HepG2 (cell line): Measurements from ENCODE around the gene CHN2. TPM values are rescaled to one million over a fixed set of nuclear protein-coding genes. Genes with fewer than 3 reads are reported as not detected.

Experiments
- EHMT2 ChIP-seq: fragments of 200-600 bp; sonication (generic); IDR thresholded peaks from 2 replicates; pipeline ENCODE4 v1.7.0; 2017; ENCODE audit warnings: antibody characterized with exemption, low read depth, low read length, borderline replicate concordance
- HDAC2 ChIP-seq: sonication (generic); formaldehyde crosslinking; IDR thresholded peaks from 2 replicates; pipeline ENCODE4 v1.4.0; 2020; ENCODE audit warnings: missing genetic modification reagents
- HNF4A ChIP-seq: sonication (generic); formaldehyde crosslinking; IDR thresholded peaks from 2 replicates; pipeline ENCODE4 v1.4.0; 2020; ENCODE audit warnings: missing genetic modification reagents
- KDM4B ChIP-seq: sonication (generic); formaldehyde crosslinking; IDR thresholded peaks from 2 replicates; pipeline ENCODE4 v1.4.0; 2020; ENCODE audit warnings: missing genetic modification reagents
- RCOR2 ChIP-seq: IDR thresholded peaks from 2 replicates; pipeline ENCODE4 v1.6.1; 2016; ENCODE audit warnings: missing biosample characterization, missing genetic modification reagents
- RNF2 ChIP-seq: fragments of 450-650 bp; conservative IDR thresholded peaks from 2 replicates; pipeline ENCODE4 v1.6.1; 2016; ENCODE audit warnings: low read depth
- ZBTB8A ChIP-seq: sonication (generic); formaldehyde crosslinking; IDR thresholded peaks from 2 replicates; pipeline ENCODE4 v1.4.0; 2020; ENCODE audit warnings: mild to moderate bottlenecking, low read depth, missing genetic modification reagents, borderline replicate concordance
- ZNF296 ChIP-seq: sonication (generic); formaldehyde crosslinking; conservative IDR thresholded peaks from 2 replicates; pipeline ENCODE4 v1.5.0; 2020; ENCODE audit warnings: mild to moderate bottlenecking, missing genetic modification reagents
- ZNF629 ChIP-seq: sonication (generic); formaldehyde crosslinking; conservative IDR thresholded peaks from 2 replicates; pipeline ENCODE4 v1.5.0; 2020; ENCODE audit warnings: missing genetic modification reagents
- ZNF775 ChIP-seq: sonication (generic); formaldehyde crosslinking; IDR thresholded peaks from 2 replicates; pipeline ENCODE4 v1.4.0; 2020; ENCODE audit warnings: missing genetic modification reagents, mild to moderate bottlenecking, moderate library complexity, borderline replicate concordance
- ZSCAN25 ChIP-seq: sonication (generic); formaldehyde crosslinking; IDR thresholded peaks from 2 replicates; pipeline ENCODE4 v1.8.0; 2022; ENCODE audit warnings: mild to moderate bottlenecking, missing genetic modification reagents
- polyA plus RNA-seq, 8 experiments: library from polyadenylated mRNA; depleted of rRNA in 3 of 8; stranded (reverse) in 7 of 8; unstranded in 1 of 8; fragments of >200 nt; fragmentation: Illumina TruSeq in 4 of 8; extraction: Trizol in 4 of 8; gene quantifications; 2 replicates each; pipeline versions ENCODE4 v1.2.1 to v1.2.3, GENCODE V29; 2011 to 2016; ENCODE audit warnings: low read depth in 4 of 8, missing spikeins in 1 of 8, mixed read lengths in 1 of 8; ENCODE audit not compliant: insufficient read depth in 1 of 8
- total RNA-seq, 5 experiments: library from RNA; depleted of rRNA; stranded (reverse); fragments of >200 nt; fragmentation: Illumina TruSeq; extraction: Trizol; gene quantifications; 2 replicates each; pipeline ENCODE4 v1.2.3, GENCODE V29; 2016; ENCODE audit warnings: low read depth in 1 of 5
- TF ChIP-seq, protein P1 (sequence below), 2 experiments: sonication (generic) in 1 of 2; formaldehyde crosslinking in 1 of 2; IDR thresholded peaks; 2 replicates each; pipeline versions ENCODE4 v1.6.1 to v1.9.0; 2014 to 2022; ENCODE audit warnings: antibody characterized with exemption in 1 of 2, borderline replicate concordance in 1 of 2, inconsistent platforms in 1 of 2, low read depth in 1 of 2, missing genetic modification reagents in 1 of 2
- TF ChIP-seq, protein P2 (sequence below): sonication (generic); formaldehyde crosslinking; IDR thresholded peaks from 2 replicates; pipeline ENCODE4 v1.4.0; 2020; ENCODE audit warnings: mild to moderate bottlenecking, missing genetic modification reagents
- TF ChIP-seq, protein P3 (sequence below): sonication (generic); formaldehyde crosslinking; IDR thresholded peaks from 2 replicates; pipeline ENCODE4 v1.5.0; 2020; ENCODE audit warnings: missing genetic modification reagents
- TF ChIP-seq, protein P4 (sequence below): sonication (generic); formaldehyde crosslinking; IDR thresholded peaks from 2 replicates; pipeline ENCODE4 v1.5.0; 2020; ENCODE audit warnings: mild to moderate bottlenecking, missing genetic modification reagents
- TF ChIP-seq, protein P5 (sequence below): sonication (generic); formaldehyde crosslinking; conservative IDR thresholded peaks from 2 replicates; pipeline ENCODE4 v1.4.0; 2020; ENCODE audit warnings: mild to moderate bottlenecking, missing genetic modification reagents, moderate library complexity

CHN2 gene
- total and polyA plus RNA-seq, 2 of the 13 experiments (the other 11 are each of a cell fraction or from before 2014, with no cell fraction given) = 23.5 to 30.5 TPM

DNA sequence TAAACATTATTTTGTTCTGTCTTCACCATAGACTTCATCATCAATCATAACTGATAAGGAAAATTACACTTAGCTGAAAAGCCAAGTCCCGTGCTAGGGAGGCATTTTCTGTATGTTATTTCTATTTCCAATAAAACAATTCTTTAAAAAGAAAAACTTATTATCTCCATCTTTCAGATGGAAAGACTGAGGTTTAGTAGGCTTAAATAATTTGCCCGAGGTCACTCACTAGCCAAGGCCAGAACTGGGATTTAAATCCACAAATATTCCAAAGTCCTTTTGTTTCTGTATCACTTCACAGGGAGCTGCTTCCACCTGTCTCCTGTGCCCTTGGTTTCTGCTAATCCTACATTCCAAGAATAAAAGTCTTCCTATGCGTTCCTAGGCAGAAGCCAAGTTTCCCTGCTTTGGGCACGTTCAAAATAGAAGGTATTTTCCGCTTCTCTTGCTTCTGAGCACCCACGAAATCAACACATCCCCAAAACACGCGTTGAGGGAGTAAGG lies 49.0 kb upstream of the CHN2 start (continued):
- TF ChIP-seq, protein P1, sequence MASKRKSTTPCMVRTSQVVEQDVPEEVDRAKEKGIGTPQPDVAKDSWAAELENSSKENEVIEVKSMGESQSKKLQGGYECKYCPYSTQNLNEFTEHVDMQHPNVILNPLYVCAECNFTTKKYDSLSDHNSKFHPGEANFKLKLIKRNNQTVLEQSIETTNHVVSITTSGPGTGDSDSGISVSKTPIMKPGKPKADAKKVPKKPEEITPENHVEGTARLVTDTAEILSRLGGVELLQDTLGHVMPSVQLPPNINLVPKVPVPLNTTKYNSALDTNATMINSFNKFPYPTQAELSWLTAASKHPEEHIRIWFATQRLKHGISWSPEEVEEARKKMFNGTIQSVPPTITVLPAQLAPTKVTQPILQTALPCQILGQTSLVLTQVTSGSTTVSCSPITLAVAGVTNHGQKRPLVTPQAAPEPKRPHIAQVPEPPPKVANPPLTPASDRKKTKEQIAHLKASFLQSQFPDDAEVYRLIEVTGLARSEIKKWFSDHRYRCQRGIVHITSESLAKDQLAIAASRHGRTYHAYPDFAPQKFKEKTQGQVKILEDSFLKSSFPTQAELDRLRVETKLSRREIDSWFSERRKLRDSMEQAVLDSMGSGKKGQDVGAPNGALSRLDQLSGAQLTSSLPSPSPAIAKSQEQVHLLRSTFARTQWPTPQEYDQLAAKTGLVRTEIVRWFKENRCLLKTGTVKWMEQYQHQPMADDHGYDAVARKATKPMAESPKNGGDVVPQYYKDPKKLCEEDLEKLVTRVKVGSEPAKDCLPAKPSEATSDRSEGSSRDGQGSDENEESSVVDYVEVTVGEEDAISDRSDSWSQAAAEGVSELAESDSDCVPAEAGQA (IDR thresholded peaks at IDR 0.05; ENCODE audit: low read depth) = no peak
- TF ChIP-seq, protein P1 (CRISPR knock-in tag; IDR thresholded peaks at IDR 0.05; ENCODE audit: borderline replicate concordance) = no peak
- TF ChIP-seq HNF4A (peak; percentile 42), RCOR2 (CRISPR knock-in tag) (peak; percentile 50; the same call in 1 of the 2 replicates), ZNF629 (CRISPR knock-in tag) (peak; percentile 96), HDAC2 (0 out of 2 replicates have a peak, but pooled peaks have one; percentile 28), KDM4B (CRISPR knock-in tag) (no peak), RNF2 (no peak), ZNF296 (CRISPR knock-in tag) (no peak), ZNF775 (no peak), EHMT2 (no peak), ZSCAN25 (CRISPR knock-in tag) (no peak), ZBTB8A (CRISPR knock-in tag) (no peak)
- TF ChIP-seq, protein P2, sequence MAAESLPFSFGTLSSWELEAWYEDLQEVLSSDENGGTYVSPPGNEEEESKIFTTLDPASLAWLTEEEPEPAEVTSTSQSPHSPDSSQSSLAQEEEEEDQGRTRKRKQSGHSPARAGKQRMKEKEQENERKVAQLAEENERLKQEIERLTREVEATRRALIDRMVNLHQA = no peak
- TF ChIP-seq, protein P3, sequence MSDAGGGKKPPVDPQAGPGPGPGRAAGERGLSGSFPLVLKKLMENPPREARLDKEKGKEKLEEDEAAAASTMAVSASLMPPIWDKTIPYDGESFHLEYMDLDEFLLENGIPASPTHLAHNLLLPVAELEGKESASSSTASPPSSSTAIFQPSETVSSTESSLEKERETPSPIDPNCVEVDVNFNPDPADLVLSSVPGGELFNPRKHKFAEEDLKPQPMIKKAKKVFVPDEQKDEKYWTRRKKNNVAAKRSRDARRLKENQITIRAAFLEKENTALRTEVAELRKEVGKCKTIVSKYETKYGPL = no peak
- TF ChIP-seq, protein P4, sequence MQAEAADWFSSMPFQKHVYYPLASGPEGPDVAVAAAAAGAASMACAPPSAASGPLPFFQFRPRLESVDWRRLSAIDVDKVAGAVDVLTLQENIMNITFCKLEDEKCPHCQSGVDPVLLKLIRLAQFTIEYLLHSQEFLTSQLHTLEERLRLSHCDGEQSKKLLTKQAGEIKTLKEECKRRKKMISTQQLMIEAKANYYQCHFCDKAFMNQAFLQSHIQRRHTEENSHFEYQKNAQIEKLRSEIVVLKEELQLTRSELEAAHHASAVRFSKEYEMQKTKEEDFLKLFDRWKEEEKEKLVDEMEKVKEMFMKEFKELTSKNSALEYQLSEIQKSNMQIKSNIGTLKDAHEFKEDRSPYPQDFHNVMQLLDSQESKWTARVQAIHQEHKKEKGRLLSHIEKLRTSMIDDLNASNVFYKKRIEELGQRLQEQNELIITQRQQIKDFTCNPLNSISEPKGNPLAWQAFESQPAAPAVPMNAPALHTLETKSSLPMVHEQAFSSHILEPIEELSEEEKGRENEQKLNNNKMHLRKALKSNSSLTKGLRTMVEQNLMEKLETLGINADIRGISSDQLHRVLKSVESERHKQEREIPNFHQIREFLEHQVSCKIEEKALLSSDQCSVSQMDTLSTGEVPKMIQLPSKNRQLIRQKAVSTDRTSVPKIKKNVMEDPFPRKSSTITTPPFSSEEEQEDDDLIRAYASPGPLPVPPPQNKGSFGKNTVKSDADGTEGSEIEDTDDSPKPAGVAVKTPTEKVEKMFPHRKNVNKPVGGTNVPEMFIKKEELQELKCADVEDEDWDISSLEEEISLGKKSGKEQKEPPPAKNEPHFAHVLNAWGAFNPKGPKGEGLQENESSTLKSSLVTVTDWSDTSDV (CRISPR knock-in tag) = no peak
- TF ChIP-seq, protein P5, sequence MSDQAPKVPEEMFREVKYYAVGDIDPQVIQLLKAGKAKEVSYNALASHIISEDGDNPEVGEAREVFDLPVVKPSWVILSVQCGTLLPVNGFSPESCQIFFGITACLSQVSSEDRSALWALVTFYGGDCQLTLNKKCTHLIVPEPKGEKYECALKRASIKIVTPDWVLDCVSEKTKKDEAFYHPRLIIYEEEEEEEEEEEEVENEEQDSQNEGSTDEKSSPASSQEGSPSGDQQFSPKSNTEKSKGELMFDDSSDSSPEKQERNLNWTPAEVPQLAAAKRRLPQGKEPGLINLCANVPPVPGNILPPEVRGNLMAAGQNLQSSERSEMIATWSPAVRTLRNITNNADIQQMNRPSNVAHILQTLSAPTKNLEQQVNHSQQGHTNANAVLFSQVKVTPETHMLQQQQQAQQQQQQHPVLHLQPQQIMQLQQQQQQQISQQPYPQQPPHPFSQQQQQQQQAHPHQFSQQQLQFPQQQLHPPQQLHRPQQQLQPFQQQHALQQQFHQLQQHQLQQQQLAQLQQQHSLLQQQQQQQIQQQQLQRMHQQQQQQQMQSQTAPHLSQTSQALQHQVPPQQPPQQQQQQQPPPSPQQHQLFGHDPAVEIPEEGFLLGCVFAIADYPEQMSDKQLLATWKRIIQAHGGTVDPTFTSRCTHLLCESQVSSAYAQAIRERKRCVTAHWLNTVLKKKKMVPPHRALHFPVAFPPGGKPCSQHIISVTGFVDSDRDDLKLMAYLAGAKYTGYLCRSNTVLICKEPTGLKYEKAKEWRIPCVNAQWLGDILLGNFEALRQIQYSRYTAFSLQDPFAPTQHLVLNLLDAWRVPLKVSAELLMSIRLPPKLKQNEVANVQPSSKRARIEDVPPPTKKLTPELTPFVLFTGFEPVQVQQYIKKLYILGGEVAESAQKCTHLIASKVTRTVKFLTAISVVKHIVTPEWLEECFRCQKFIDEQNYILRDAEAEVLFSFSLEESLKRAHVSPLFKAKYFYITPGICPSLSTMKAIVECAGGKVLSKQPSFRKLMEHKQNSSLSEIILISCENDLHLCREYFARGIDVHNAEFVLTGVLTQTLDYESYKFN = 0 out of 2 replicates have a peak, but pooled peaks have one; percentile 17
